PC-9 (cell line): ENCODE data around the gene PIGR. TPM values are rescaled to one million over a fixed set of nuclear protein-coding genes. Genes with fewer than 3 reads are reported as not detected.

Experiments used
- BruUV-seq: library from RNA; stranded (reverse); fragments of 400-500 nt; replicated peaks from 2 replicates; lab custom pipeline; 2021; lab: Mats Ljungman, UMichigan
- CTCF ChIA-PET: fragments of 300-600 bp; sonication (Branson Sonifier 250); formaldehyde crosslinking; loops from one replicate; lab custom pipeline; 2022; ENCODE audit warnings: antibody characterized with exemption; lab: Charles Lee
- POLR2A ChIA-PET: fragments of 300-600 bp; sonication (Branson Sonifier 250); formaldehyde crosslinking; loops from one replicate; lab custom pipeline; 2022; ENCODE audit warnings: antibody characterized with exemption; ENCODE audit not compliant: unreplicated experiment; lab: Charles Lee
- DNase-seq, 2 experiments: peaks; one replicate each; pipeline versions ENCODE4 v3.0.0 to v3.0.0-alpha.2; 2015 to 2022; ENCODE audit warnings: mixed read lengths in 1 of 2
- H2AFZ ChIP-seq: fragments of 200-600 bp; sonication (generic); 2 replicates; pipeline ENCODE4 v1.8.1; 2017; ENCODE audit warnings: antibody characterized with exemption
- H3F3A ChIP-seq: fragments of 200-600 bp; sonication (generic); 2 replicates; pipeline ENCODE4 v1.8.1; 2017; ENCODE audit warnings: antibody characterized with exemption, mild to moderate bottlenecking, low read depth; ENCODE audit not compliant: insufficient read depth
- H3K27ac ChIP-seq: fragments of 200-600 bp; sonication (generic); 2 replicates; pipeline ENCODE4 v1.6.1; 2016; ENCODE audit warnings: mixed run types
- H3K27me3 ChIP-seq: fragments of 200-600 bp; sonication (generic); 2 replicates; pipeline ENCODE4 v1.6.1; 2016; ENCODE audit warnings: low read depth, mixed run types; ENCODE audit not compliant: insufficient read depth
- H3K36me3 ChIP-seq: fragments of 200-600 bp; sonication (generic); 2 replicates; pipeline ENCODE4 v1.6.1; 2016; ENCODE audit warnings: low read depth, mixed run types
- H3K4me1 ChIP-seq: fragments of 200-600 bp; sonication (generic); replicated peaks from 2 replicates; pipeline ENCODE4 v1.6.1; 2016; ENCODE audit warnings: mixed run types; ENCODE audit not compliant: insufficient read depth
- H3K4me2 ChIP-seq: fragments of 200-600 bp; sonication (generic); 2 replicates; pipeline ENCODE4 v1.6.1; 2017; ENCODE audit warnings: mixed run types
- H3K4me3 ChIP-seq: fragments of 200-600 bp; sonication (generic); 2 replicates; pipeline ENCODE4 v1.6.1; 2016; ENCODE audit warnings: mixed run types
- H3K79me2 ChIP-seq: fragments of 200-600 bp; sonication (generic); 2 replicates; pipeline ENCODE4 v1.6.1; 2017; ENCODE audit warnings: low read depth, mixed run types
- H3K9me2 ChIP-seq: fragments of 200-600 bp; sonication (generic); 2 replicates; pipeline ENCODE4 v1.8.1; 2017; ENCODE audit warnings: mild to moderate bottlenecking; ENCODE audit not compliant: insufficient read depth
- H3K9me3 ChIP-seq: fragments of 200-600 bp; sonication (generic); 2 replicates; pipeline ENCODE4 v1.8.1; 2016; ENCODE audit warnings: low read depth; ENCODE audit not compliant: insufficient read depth
- H4K20me1 ChIP-seq: fragments of 200-600 bp; sonication (generic); 2 replicates; pipeline ENCODE4 v1.8.1; 2017; ENCODE audit not compliant: insufficient read depth
- CTCF ChIP-seq: fragments of 200-600 bp; sonication (generic); conservative IDR thresholded peaks from 2 replicates; pipeline ENCODE4 v1.6.1; 2017; ENCODE audit warnings: mixed run types, antibody characterized with exemption, mild to moderate bottlenecking, moderate library complexity
- EZH2 ChIP-seq: fragments of 200-600 bp; sonication (generic); IDR thresholded peaks from 2 replicates; pipeline ENCODE4 v1.8.0; 2017; ENCODE audit warnings: antibody characterized with exemption, low read depth
- intact Hi-C: fragments of 100-400 bp; cut with micrococcal nuclease; formaldehyde crosslinking; loops from one replicate; pipeline ENCODE4 v1.10.0; 2022; ENCODE audit not compliant: unreplicated experiment
- total RNA-seq: library from RNA; stranded (reverse); gene quantifications from 2 replicates; pipeline ENCODE4 v1.2.3, GENCODE V29; 2021

The PIGR gene
- total RNA-seq, 1 experiment from 2014 or later = not detected

GRCh38 chr1:206918076-206918475 is 28.2 kb downstream of the PIGR start:
- no peaks in the 10 kb centered on the region for H3K9me3 ChIP-seq
- TF ChIP-seq CTCF (no peak), EZH2 (no peak)
- CTCF ChIA-PET = no interaction called here
- POLR2A ChIA-PET = no interaction called here
- H3K4me1 ChIP-seq = no peaks in the 10 kb centered on the region
- H3F3A ChIP-seq = no peaks in the 10 kb centered on the region
- no peak overlapping the region for H2AFZ ChIP-seq
- H3K4me3 ChIP-seq = no peak overlapping the region
- no peaks in the 10 kb centered on the region for H3K36me3 ChIP-seq
- no TSS peak for BruUV-seq
- no peak overlapping the region for H3K27ac ChIP-seq
- no peaks in the 10 kb centered on the region for H3K27me3 ChIP-seq
- DNase-seq = no peak
- intact Hi-C loops = no loop called here
- H3K79me2 ChIP-seq = no peaks in the 10 kb centered on the region
- H4K20me1 ChIP-seq = no peaks in the 10 kb centered on the region
- no peak overlapping the region for H3K4me2 ChIP-seq
- H3K9me2 ChIP-seq = no peaks in the 10 kb centered on the region

- no peak overlapping the region for H2AFZ ChIP-seq
- POLR2A ChIA-PET = no interaction called here
- intact Hi-C loops = no loop called here
- H3K9me3 ChIP-seq = no peaks in the 10 kb centered on the region
- BruUV-seq = no TSS peak
- H3K9me2 ChIP-seq = no peaks in the 10 kb centered on the region
- H3K27me3 ChIP-seq = no peaks in the 10 kb centered on the region
- H4K20me1 ChIP-seq = no peaks in the 10 kb centered on the region
- DNase-seq = no peak
- no peak overlapping the region for H3K4me3 ChIP-seq
- no peak overlapping the region for H3K27ac ChIP-seq
- H3K36me3 ChIP-seq = no peaks in the 10 kb centered on the region
- no peak for TF ChIP-seq EZH2
- TF ChIP-seq CTCF = no peak
- no peaks in the 10 kb centered on the region for H3K4me1 ChIP-seq
- no peaks in the 10 kb centered on the region for H3F3A ChIP-seq
- H3K79me2 ChIP-seq = no peaks in the 10 kb centered on the region
- CTCF ChIA-PET = no interaction called here
- H3K4me2 ChIP-seq = no peak overlapping the region
Observed at GRCh38 chr1:206916000-206916709, 30.1 kb downstream of the PIGR start.

DNA sequence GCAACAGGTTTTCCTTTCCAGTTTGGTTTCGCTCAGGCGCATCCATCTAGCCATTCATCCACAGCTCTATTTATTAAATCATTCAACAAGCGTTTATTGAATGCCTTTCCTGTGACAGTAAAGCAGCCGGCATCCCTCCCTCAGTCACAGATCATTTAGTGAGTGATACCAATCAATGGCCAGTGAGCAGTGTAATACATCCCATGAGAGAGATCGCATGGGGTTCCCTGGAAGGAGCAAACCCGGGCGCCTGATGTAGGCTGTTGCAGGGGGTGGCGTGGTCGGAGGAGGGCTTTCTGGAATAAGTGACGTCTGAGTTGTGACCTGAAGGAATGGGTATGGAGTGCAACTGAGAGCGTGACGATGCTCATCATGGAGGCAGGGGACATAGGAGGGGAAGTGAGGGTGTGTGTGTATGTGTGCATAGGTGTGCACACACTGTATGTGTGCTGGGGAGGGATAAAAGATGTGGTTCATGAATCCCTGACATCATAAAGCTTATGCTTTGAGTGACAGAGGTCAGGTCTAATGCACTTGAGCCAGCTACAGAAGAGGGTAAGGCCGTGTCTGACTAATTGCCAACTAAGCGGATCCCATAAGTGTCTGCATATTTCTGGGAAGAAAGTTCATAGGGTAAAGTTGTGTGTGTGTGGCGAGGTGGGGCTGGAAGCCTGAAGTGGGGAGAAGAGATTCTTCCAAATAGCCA is 31.1 kb downstream of the PIGR start:
- DNase-seq = no peak

More for the DNA sequence above, 31.1 kb downstream of the PIGR start:
- CTCF ChIA-PET = no interaction called here
- Histone ChIP-seq H3K27ac (no peak overlapping the region), H3K36me3 (no peaks in the 10 kb centered on the region), H4K20me1 (no peaks in the 10 kb centered on the region), H3K79me2 (no peaks in the 10 kb centered on the region), H3K27me3 (no peaks in the 10 kb centered on the region), H3F3A (peaks cover 8% of the 10 kb centered on the region; the same call in 1 of the 2 replicates), H3K4me3 (no peak overlapping the region), H3K4me1 (no peaks in the 10 kb centered on the region), H3K4me2 (no peak overlapping the region), H2AFZ (no peak overlapping the region), H3K9me2 (no peaks in the 10 kb centered on the region), H3K9me3 (no peaks in the 10 kb centered on the region)
- POLR2A ChIA-PET = no interaction called here
- TF ChIP-seq CTCF = no peak
- intact Hi-C loops = no loop called here
- no TSS peak for BruUV-seq
